IMR-90 (cell line): ENCODE data around the gene KIFC3. TPM values are rescaled to one million over a fixed set of nuclear protein-coding genes. Genes with fewer than 3 reads are reported as not detected.

Experiments used
- ATAC-seq: fragments of 200-7000 bp; cut with Tn5 transposase; 2 replicates; pipeline ENCODE4 v1.9.1; 2020; ENCODE audit warnings: low read depth, mild to moderate bottlenecking, moderate library complexity
- BruUV-seq: library from RNA; stranded (reverse); fragments of 400-500 nt; replicated peaks from 2 replicates; lab custom pipeline; 2021; lab: Mats Ljungman, UMichigan
- CTCF ChIA-PET: fragments of 300-600 bp; formaldehyde crosslinking; extraction: SDS; loops from one replicate; lab custom pipeline; 2021; ENCODE audit warnings: antibody characterized with exemption; lab: Yijun Ruan, JAX
- POLR2A ChIA-PET: fragments of 300-600 bp; sonication (Branson Sonifier 250); formaldehyde crosslinking; loops from one replicate; lab custom pipeline; 2022; ENCODE audit warnings: antibody characterized with exemption; ENCODE audit not compliant: unreplicated experiment; lab: Charles Lee
- DNase-seq: peaks from one replicate; pipeline ENCODE4 v3.0.0; 2013
- H2AFZ ChIP-seq: replicated peaks from 2 replicates; pipeline ENCODE3; 2013; ENCODE audit warnings: low read length, mild to moderate bottlenecking; ENCODE audit not compliant: poor library complexity
- H2AK5ac ChIP-seq: 2 replicates; pipeline ENCODE4 v1.6.1; 2013; ENCODE audit warnings: low read depth, low read length, inconsistent platforms
- H2AK9ac ChIP-seq: replicated peaks from 2 replicates; pipeline ENCODE3; 2013; ENCODE audit warnings: mild to moderate bottlenecking, low read depth, low read length, moderate library complexity; ENCODE audit not compliant: poor library complexity
- H2BK120ac ChIP-seq: 2 replicates; pipeline ENCODE4 v1.6.1; 2013; ENCODE audit warnings: low read depth, low read length, inconsistent platforms
- H2BK15ac ChIP-seq: 3 replicates; pipeline ENCODE4 v1.6.1; 2013; ENCODE audit warnings: low read depth, low read length, inconsistent platforms
- H2BK20ac ChIP-seq: 2 replicates; pipeline ENCODE4 v1.6.1; 2013; ENCODE audit warnings: low read depth, mild to moderate bottlenecking, inconsistent platforms, low read length, moderate library complexity
- H2BK5ac ChIP-seq: 2 replicates; pipeline ENCODE4 v1.6.1; 2013; ENCODE audit warnings: mild to moderate bottlenecking, low read depth, low read length, inconsistent platforms; ENCODE audit not compliant: poor library complexity, severe bottlenecking
- H3K14ac ChIP-seq: replicated peaks from 2 replicates; pipeline ENCODE4 v1.6.1; 2013; ENCODE audit warnings: low read depth, low read length, inconsistent platforms
- H3K18ac ChIP-seq: 2 replicates; pipeline ENCODE4 v1.6.1; 2013; ENCODE audit warnings: low read depth, low read length, control low read depth
- H3K23ac ChIP-seq: 2 replicates; pipeline ENCODE4 v1.6.1; 2013; ENCODE audit warnings: low read depth, low read length, inconsistent platforms
- H3K27ac ChIP-seq: 2 replicates; pipeline ENCODE4 v1.5.1; 2013; ENCODE audit warnings: mild to moderate bottlenecking, control low read depth, low read length; ENCODE audit not compliant: insufficient read depth
- H3K27me3 ChIP-seq: 2 replicates; pipeline ENCODE4 v1.6.1; 2013; ENCODE audit warnings: low read length; ENCODE audit not compliant: control insufficient read depth, insufficient read depth
- H3K36me3 ChIP-seq: 2 replicates; pipeline ENCODE4 v1.6.1; 2013; ENCODE audit warnings: low read length, mixed read lengths; ENCODE audit not compliant: control insufficient read depth, insufficient read depth
- H3K4ac ChIP-seq: 2 replicates; pipeline ENCODE4 v1.6.1; 2013; ENCODE audit warnings: low read depth, low read length, inconsistent platforms
- H3K4me1 ChIP-seq: 2 replicates; pipeline ENCODE4 v1.6.1; 2013; ENCODE audit warnings: low read length, mixed read lengths; ENCODE audit not compliant: control insufficient read depth, insufficient read depth
- H3K4me2 ChIP-seq: 2 replicates; pipeline ENCODE4 v1.6.1; 2013; ENCODE audit warnings: low read depth, mild to moderate bottlenecking, control low read depth, low read length, moderate library complexity
- H3K4me3 ChIP-seq: 2 replicates; pipeline ENCODE4 v1.5.1; 2013; ENCODE audit warnings: low read depth, mild to moderate bottlenecking, control low read depth, low read length, moderate library complexity; ENCODE audit not compliant: insufficient read depth
- H3K56ac ChIP-seq: 2 replicates; pipeline ENCODE4 v1.6.1; 2013; ENCODE audit warnings: low read length, inconsistent platforms; ENCODE audit not compliant: insufficient read depth; ENCODE audit errors: extremely low read depth
- H3K79me1 ChIP-seq, 2 experiments: 2 replicates each; pipeline ENCODE4 v1.6.1; 2013; ENCODE audit warnings: low read length in 2 of 2, inconsistent platforms in 1 of 2, low read depth in 1 of 2
- H3K9ac ChIP-seq: 2 replicates; pipeline ENCODE4 v1.6.1; 2013; ENCODE audit warnings: low read depth, low read length, control low read depth
- H3K9me1 ChIP-seq: 2 replicates; pipeline ENCODE4 v1.6.1; 2013; ENCODE audit warnings: low read length, inconsistent platforms; ENCODE audit not compliant: insufficient read depth
- H3K9me3 ChIP-seq: 2 replicates; pipeline ENCODE4 v1.6.1; 2013; ENCODE audit warnings: low read length; ENCODE audit not compliant: control insufficient read depth, insufficient read depth
- H4K20me1 ChIP-seq: 2 replicates; pipeline ENCODE4 v1.6.1; 2013; ENCODE audit warnings: low read length, inconsistent platforms; ENCODE audit not compliant: insufficient read depth
- H4K5ac ChIP-seq: 2 replicates; pipeline ENCODE4 v1.6.1; 2013; ENCODE audit warnings: mild to moderate bottlenecking, low read depth, low read length, control low read depth
- H4K8ac ChIP-seq, 2 experiments: 2 replicates each; pipeline ENCODE4 v1.6.1; 2013; ENCODE audit warnings: low read depth in 2 of 2, low read length in 2 of 2, control low read depth in 1 of 2, inconsistent platforms in 1 of 2
- H4K91ac ChIP-seq: 2 replicates; pipeline ENCODE4 v1.6.1; 2013; ENCODE audit warnings: low read depth, low read length, inconsistent platforms; ENCODE audit not compliant: insufficient read depth
- BHLHE40 ChIP-seq: fragments of 150-350 bp; IDR thresholded peaks from 2 replicates; pipeline ENCODE4 v1.6.1; 2016; ENCODE audit warnings: mild to moderate bottlenecking, low read depth, low read length
- CEBPB ChIP-seq: IDR thresholded peaks from 2 replicates; pipeline ENCODE4 v1.6.1; 2012; ENCODE audit warnings: low read depth, low read length, improper control_type of control experiment
- FOS ChIP-seq: fragments of 150-350 bp; IDR thresholded peaks from 2 replicates; pipeline ENCODE4 v1.6.1; 2016; ENCODE audit warnings: low read depth, low read length
- MAFK ChIP-seq: IDR thresholded peaks from 2 replicates; pipeline ENCODE4 v1.6.1; 2012; ENCODE audit warnings: low read depth, low read length, improper control_type of control experiment
- MAZ ChIP-seq: IDR thresholded peaks from 2 replicates; pipeline ENCODE4 v1.6.1; 2012; ENCODE audit warnings: low read depth, mild to moderate bottlenecking, low read length, improper control_type of control experiment, moderate library complexity, borderline replicate concordance
- MXI1 ChIP-seq: IDR thresholded peaks from 2 replicates; pipeline ENCODE4 v1.6.1; 2012; ENCODE audit warnings: low read depth, mild to moderate bottlenecking, low read length, moderate library complexity, borderline replicate concordance
- POLR2A ChIP-seq: IDR thresholded peaks from 2 replicates; pipeline ENCODE4 v1.6.1; 2012; ENCODE audit warnings: mild to moderate bottlenecking, low read depth, low read length
- RAD21 ChIP-seq: IDR thresholded peaks from 2 replicates; pipeline ENCODE4 v1.6.1; 2012; ENCODE audit warnings: low read length, improper control_type of control experiment
- RCOR1 ChIP-seq: IDR thresholded peaks from 2 replicates; pipeline ENCODE4 v1.6.1; 2012; ENCODE audit warnings: mild to moderate bottlenecking, low read length, improper control_type of control experiment; ENCODE audit not compliant: insufficient replicate concordance
- WGBS, 2 experiments: methylation state at CpG; one replicate each; pipeline versions ENCODE4 v1.1.5 to v1.1.7; 2013; ENCODE audit warnings: missing lambda C conversion rate in 2 of 2; ENCODE audit not compliant: insufficient read length in 1 of 2; ENCODE audit errors: extremely low coverage in 2 of 2; 5-methylcytosine and 5-hydroxymethylcytosine counted together
- dilution Hi-C: fragments of 300-500 bp; cut with HindIII; formaldehyde crosslinking; loops from one replicate; pipeline ENCODE4 v1.14.3; 2018; ENCODE audit warnings: low sequenced_read_pairs; ENCODE audit not compliant: unreplicated experiment
- in situ Hi-C: fragments of 300-500 bp; cut with MboI; formaldehyde crosslinking; loops from 3 replicates; pipeline ENCODE4 v1.14.3; 2019; ENCODE audit warnings: low sequenced_read_pairs, inconsistent platforms, mixed read lengths
- intact Hi-C: fragments of 100-400 bp; cut with micrococcal nuclease; formaldehyde crosslinking; loops from 2 replicates; pipeline ENCODE4 v1.10.0; 2022
- polyA plus RNA-seq, 3 experiments: library from polyadenylated mRNA; depleted of rRNA; stranded (reverse); fragments of >200 nt; gene quantifications; 2 replicates each; pipeline ENCODE4 v1.2.3, GENCODE V29; 2012; ENCODE audit warnings: low replicate concordance in 1 of 3
- total RNA-seq: library from RNA; depleted of rRNA; stranded (reverse); fragments of >200 nt; gene quantifications from 2 replicates; pipeline ENCODE4 v1.2.3, GENCODE V29; 2012
- TF ChIP-seq, protein P1 (sequence below): fragments of 150-350 bp; IDR thresholded peaks from 2 replicates; pipeline ENCODE4 v1.6.1; 2017; ENCODE audit warnings: mild to moderate bottlenecking, antibody characterized with exemption, low read length, low read depth
- TF ChIP-seq, protein P2 (sequence below): conservative IDR thresholded peaks from 2 replicates; pipeline ENCODE4 v1.5.1; 2012; ENCODE audit warnings: mild to moderate bottlenecking, low read depth, low read length, improper control_type of control experiment

Gene KIFC3
- total and polyA plus RNA-seq, 2 of the 4 experiments (the other 2 are of a cell fraction), result 48.6 to 62.5 TPM

DNA sequence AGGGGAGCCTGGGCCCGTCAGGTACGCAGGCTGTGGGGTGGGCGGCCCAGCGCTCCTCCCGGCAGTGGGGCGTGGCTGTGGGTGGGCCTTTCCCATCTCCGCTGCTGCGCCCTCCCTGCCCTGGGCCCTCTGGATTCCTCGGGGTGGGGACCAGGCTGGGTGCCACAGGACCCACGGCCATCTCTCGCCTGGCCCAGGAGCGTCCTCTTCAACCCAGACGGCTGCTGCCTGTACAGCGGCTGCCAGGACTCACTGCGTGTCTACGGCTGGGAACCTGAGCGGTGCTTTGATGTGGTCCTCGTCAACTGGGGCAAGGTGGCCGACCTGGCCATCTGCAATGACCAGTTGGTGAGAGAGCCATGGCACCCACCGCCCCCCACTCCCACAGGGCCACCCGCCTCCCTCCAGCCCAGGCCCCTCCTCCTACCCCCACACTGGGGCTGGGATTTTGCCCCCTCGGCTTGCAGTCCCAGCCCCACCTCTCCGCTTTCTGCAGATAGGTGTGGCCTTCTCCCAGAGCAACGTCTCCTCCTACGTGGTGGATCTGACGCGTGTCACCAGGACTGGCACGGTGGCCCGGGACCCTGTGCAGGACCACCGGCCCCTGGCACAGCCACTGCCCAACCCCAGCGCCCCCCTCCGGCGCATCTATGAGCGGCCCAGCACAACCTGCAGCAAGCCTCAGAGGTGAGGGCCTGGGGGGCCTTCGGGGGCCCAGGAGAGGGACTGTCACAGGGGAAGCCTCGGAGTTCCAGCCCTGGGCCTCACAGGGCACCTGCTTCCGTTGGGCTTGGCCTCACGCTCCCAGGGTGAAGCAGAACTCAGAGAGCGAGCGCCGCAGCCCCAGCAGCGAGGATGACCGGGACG lies 49.5 kb downstream of the KIFC3 start (continued):
- TF ChIP-seq RCOR1 (no peak), MAFK (no peak), FOS (no peak)
- TF ChIP-seq, protein P1, sequence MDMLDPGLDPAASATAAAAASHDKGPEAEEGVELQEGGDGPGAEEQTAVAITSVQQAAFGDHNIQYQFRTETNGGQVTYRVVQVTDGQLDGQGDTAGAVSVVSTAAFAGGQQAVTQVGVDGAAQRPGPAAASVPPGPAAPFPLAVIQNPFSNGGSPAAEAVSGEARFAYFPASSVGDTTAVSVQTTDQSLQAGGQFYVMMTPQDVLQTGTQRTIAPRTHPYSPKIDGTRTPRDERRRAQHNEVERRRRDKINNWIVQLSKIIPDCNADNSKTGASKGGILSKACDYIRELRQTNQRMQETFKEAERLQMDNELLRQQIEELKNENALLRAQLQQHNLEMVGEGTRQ, result no peak

DNA sequence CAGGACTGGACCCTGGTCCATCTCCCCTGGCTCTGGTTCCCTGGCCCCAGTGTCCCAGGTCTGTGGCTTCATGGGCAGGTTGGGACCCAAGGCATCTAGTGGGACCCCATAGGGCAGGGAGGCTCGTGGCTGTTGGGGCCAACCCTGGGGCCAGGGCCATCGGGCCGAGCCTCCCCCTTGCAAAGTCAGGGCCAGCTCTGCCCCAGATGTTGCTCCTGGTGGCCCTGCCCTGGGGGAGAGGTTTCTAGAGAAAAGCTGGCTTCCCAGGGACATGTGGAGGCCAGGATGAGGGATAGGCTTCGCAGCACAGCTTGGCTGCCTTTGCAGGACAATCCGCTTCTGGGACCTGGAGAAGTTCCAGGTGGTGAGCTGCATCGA lies 50.1 kb downstream of the KIFC3 start:
- Histone ChIP-seq H3K4me3 (no peak overlapping the region), H3K56ac (no peak overlapping the region), H3K36me3 (peaks cover 30% of the 10 kb centered on the region), H2BK5ac (no peak overlapping the region), H2AK5ac (no peak overlapping the region), H3K9me3 (no peaks in the 10 kb centered on the region), H2BK120ac (no peak overlapping the region), H4K8ac (no peak overlapping the region), H3K4me2 (no peak overlapping the region), H3K27me3 (no peaks in the 10 kb centered on the region), H3K9ac (no peak overlapping the region), H3K18ac (no peak overlapping the region), H3K4me1 (no peaks in the 10 kb centered on the region), H2BK20ac (no peak overlapping the region), H3K14ac (no peak overlapping the region), H4K20me1 (no peaks in the 10 kb centered on the region; the same call in 1 of the 2 replicates), H2BK15ac (no peak overlapping the region), H3K27ac (no peak overlapping the region), H3K4ac (no peak overlapping the region), H3K79me1 (no peaks in the 10 kb centered on the region), H3K23ac (no peak overlapping the region), H2AK9ac (peak overlapping the region; percentile 49), H4K91ac (no peak overlapping the region), H3K9me1 (no peaks in the 10 kb centered on the region), H4K5ac (no peak overlapping the region), H2AFZ (no peak overlapping the region)
- ChIA-PET POLR2A (no interaction called here), CTCF (no interaction called here)
- dilution Hi-C loops (no loop called here), intact Hi-C loops (no loop called here), in situ Hi-C loops (loop anchor here (10.0 kb wide), 2 partner anchors 113 to 253 kb away; partner anchors contain the start of genes USB1 and ZNF319)
- no TSS peak for BruUV-seq
- no peak for ATAC-seq
- DNase-seq, result no peak
- TF ChIP-seq POLR2A (no peak), CEBPB (no peak), RAD21 (no peak), MXI1 (no peak), MAZ (no peak), BHLHE40 (no peak), RCOR1 (no peak), FOS (no peak)
- TF ChIP-seq, protein P2, sequence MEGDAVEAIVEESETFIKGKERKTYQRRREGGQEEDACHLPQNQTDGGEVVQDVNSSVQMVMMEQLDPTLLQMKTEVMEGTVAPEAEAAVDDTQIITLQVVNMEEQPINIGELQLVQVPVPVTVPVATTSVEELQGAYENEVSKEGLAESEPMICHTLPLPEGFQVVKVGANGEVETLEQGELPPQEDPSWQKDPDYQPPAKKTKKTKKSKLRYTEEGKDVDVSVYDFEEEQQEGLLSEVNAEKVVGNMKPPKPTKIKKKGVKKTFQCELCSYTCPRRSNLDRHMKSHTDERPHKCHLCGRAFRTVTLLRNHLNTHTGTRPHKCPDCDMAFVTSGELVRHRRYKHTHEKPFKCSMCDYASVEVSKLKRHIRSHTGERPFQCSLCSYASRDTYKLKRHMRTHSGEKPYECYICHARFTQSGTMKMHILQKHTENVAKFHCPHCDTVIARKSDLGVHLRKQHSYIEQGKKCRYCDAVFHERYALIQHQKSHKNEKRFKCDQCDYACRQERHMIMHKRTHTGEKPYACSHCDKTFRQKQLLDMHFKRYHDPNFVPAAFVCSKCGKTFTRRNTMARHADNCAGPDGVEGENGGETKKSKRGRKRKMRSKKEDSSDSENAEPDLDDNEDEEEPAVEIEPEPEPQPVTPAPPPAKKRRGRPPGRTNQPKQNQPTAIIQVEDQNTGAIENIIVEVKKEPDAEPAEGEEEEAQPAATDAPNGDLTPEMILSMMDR, result no peak
- 60% methylated on average over 2 of the region's 6 CpGs; no CpG with 5 or more reads in 1 of the 2 experiments for WGBS, 2 experiments
